Measurements from ENCODE around the gene NAA10.

- TF ChIP-seq POLR2A (IDR thresholded peaks at IDR 0.05; ENCODE audit: low read depth) (no peak), CTCF (IDR thresholded peaks at IDR 0.05) (no peak), POLR2AphosphoS5 (IDR thresholded peaks at IDR 0.05) (no peak), EP300 (IDR thresholded peaks at IDR 0.05) (no peak)
Measured at GRCh38 chrX:153952373-153953026, 17.7 kb upstream of the NAA10 start.

All from esophagus muscularis mucosa (tissue), 4 donors.